ENCODE data around the gene ATF3.

GRCh38 chr1:212607206-212607912, 1.2 kb upstream of the ATF3 start:
- no peak for TF ChIP-seq TAF1 (IDR thresholded peaks at IDR 0.05; ENCODE audit: borderline replicate concordance, insufficient read depth, low read length)
- TF ChIP-seq POLR2AphosphoS5 (IDR thresholded peaks at IDR 0.05; ENCODE audit: low read depth, low read length) = no peak
- TF ChIP-seq SIN3A (IDR thresholded peaks at IDR 0.05; ENCODE audit: borderline replicate concordance, insufficient read depth, low read length) = no peak
- no peak for TF ChIP-seq REST (IDR thresholded peaks at IDR 0.05; ENCODE audit: insufficient read depth in 1 of 2, low read depth in 2 of 2, low read length in 2 of 2)

All from PFSK-1 (cell line).